Activated naive CD4-positive, alpha-beta T cell treated with anti-CD3 and anti-CD28 coated beads, Interleukin-2, amount 10 ng/mL, durations not matched to agents 7 days and 5 days (primary cell): ENCODE results near the gene GLUD1.
"Not testable (repeated sequence)": the region's sequence is repeated elsewhere in the genome, so short reads cannot be mapped to it uniquely, and the experiment has no call there.

ENCODE experiments used
- CTCF ChIA-PET: fragments of 350-600 bp; sonication (Branson Sonifier 250); formaldehyde crosslinking; loops from one replicate; lab custom pipeline; 2021; ENCODE audit warnings: antibody characterized with exemption; lab: Charles Lee
- DNase-seq: peaks from one replicate; pipeline ENCODE4 v3.0.0-alpha.2; 2020
- H3K27ac Mint-ChIP-seq: one replicate; pipeline ENCODE4 v1.8.0; 2021; ENCODE audit warnings: mild to moderate bottlenecking, moderate library complexity, mixed read lengths
- H3K27me3 Mint-ChIP-seq: one replicate; pipeline ENCODE4 v1.8.0; 2021; ENCODE audit warnings: mild to moderate bottlenecking, mixed read lengths
- H3K36me3 Mint-ChIP-seq: one replicate; pipeline ENCODE4 v1.8.0; 2021; ENCODE audit warnings: mixed read lengths
- H3K4me1 Mint-ChIP-seq: one replicate; pipeline ENCODE4 v1.8.0; 2021; ENCODE audit warnings: mixed read lengths
- H3K4me3 Mint-ChIP-seq: one replicate; pipeline ENCODE4 v1.8.0; 2021; ENCODE audit warnings: mild to moderate bottlenecking, moderate library complexity, mixed read lengths
- H3K9me3 Mint-ChIP-seq: one replicate; pipeline ENCODE4 v1.8.0; 2021; ENCODE audit warnings: mixed read lengths

GLUD1 gene

DNA sequence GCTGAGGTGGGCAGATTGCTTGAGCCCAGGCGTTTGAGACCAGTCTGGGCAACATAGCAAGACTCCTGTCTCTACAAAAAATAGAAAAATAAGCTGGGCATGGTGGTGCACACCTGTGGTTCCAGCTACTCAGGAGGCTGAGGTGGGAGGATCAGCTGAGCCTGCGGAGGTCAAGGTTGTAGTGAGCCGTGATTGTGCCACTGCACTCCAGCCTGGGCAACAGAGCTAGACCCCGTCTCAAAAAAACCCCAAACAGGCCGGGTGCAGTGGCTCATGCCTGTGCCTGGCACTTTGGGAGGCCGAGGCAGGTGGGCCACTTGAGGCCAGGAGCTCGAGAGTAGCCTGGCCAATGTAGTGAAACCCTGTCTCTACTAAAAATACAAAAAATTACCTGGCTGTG is 51.1 kb downstream of the GLUD1 start:
- Mint-ChIP-seq H3K36me3 (peaks cover 17% of the 10 kb centered on the region), H3K27ac (peak overlapping the region; percentile 17)
- H3K4me3 Mint-ChIP-seq, H3K27me3 Mint-ChIP-seq, H3K9me3 Mint-ChIP-seq, H3K4me1 Mint-ChIP-seq, CTCF ChIA-PET, DNase-seq: not testable (repeated sequence)

DNA sequence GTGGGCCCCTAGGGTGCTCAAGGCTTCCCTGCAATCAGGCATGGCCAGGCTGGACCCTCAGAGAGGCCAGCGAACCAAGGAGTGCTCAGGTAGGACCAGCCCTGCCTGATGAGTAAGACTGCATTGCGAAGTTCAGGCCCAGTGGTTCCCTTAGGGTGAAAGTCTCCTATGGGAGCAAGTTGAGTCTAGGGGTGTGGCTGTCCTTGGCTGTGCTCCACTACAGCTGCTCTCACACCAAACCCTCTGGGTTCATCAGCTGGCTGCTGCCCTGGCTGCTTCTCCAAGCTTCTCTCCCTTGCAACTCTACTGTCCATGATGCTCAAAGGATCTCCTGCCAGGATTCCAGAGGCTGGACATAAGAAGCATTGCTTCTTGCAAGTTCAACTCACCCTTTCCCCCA is 55.9 kb downstream of the GLUD1 start:
- Mint-ChIP-seq H3K27ac (no peak overlapping the region), H3K4me3 (no peak overlapping the region), H3K27me3 (peaks cover 6% of the 10 kb centered on the region), H3K4me1 (no peaks in the 10 kb centered on the region), H3K36me3 (no peaks in the 10 kb centered on the region), H3K9me3 (no peaks in the 10 kb centered on the region)
- CTCF ChIA-PET: no interaction called here
- DNase-seq: no peak

DNA sequence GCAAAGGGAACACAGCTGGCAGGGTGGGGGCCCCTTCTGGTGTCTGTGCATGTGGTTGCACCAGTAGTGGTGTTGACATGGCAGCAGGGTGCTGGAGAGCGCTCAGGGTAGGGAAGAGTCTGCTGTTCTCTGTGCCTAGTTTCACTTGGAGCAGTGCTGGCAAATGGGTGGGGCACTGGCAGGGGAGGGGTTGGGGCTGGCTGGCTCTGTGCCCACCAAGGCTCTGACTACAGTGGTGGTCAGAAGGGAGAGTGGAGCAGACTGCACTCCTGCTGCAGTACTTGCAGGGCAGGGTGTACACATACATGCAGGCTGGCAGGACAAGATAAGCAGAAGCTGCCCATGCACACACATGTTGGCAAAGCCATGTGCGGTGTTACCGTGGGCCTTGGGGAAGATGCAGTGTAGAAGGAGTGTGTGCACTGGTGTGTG is 56.3 kb downstream of the GLUD1 start:
- Mint-ChIP-seq H3K9me3 (no peaks in the 10 kb centered on the region), H3K4me3 (no peak overlapping the region), H3K4me1 (no peaks in the 10 kb centered on the region), H3K27ac (no peak overlapping the region), H3K36me3 (no peaks in the 10 kb centered on the region), H3K27me3 (peaks cover 6% of the 10 kb centered on the region)
- CTCF ChIA-PET: no interaction called here
- no peak for DNase-seq

DNA sequence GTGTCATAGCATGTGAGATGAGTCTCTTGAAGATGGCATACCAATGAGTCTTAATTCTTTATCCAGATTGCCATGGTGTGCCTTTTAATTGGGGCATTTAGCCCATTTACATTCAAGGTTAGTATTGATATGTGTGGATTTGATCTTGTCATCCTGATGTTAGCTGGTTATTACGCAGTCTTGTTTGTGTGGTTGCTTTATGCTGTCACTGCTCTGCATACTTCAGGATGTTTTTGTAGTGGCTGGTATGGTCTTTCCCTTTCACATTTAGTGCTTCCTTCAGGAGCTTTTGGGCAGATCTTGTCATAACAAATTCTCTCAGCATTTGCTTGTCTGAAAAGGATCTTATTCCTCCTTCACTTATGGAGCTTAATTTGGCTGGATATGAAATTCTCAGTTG is 58.0 kb downstream of the GLUD1 start:
- no peak for DNase-seq
- Mint-ChIP-seq H3K27ac (no peak overlapping the region), H3K36me3 (no peaks in the 10 kb centered on the region), H3K4me1 (no peaks in the 10 kb centered on the region), H3K9me3 (no peaks in the 10 kb centered on the region), H3K27me3 (peaks cover 7% of the 10 kb centered on the region), H3K4me3 (no peak overlapping the region)
- CTCF ChIA-PET: interaction anchor here (0.7 kb wide), 1 partner anchor 18 kb away, joined by 3 read pairs; no protein-coding TSS in a partner anchor

DNA sequence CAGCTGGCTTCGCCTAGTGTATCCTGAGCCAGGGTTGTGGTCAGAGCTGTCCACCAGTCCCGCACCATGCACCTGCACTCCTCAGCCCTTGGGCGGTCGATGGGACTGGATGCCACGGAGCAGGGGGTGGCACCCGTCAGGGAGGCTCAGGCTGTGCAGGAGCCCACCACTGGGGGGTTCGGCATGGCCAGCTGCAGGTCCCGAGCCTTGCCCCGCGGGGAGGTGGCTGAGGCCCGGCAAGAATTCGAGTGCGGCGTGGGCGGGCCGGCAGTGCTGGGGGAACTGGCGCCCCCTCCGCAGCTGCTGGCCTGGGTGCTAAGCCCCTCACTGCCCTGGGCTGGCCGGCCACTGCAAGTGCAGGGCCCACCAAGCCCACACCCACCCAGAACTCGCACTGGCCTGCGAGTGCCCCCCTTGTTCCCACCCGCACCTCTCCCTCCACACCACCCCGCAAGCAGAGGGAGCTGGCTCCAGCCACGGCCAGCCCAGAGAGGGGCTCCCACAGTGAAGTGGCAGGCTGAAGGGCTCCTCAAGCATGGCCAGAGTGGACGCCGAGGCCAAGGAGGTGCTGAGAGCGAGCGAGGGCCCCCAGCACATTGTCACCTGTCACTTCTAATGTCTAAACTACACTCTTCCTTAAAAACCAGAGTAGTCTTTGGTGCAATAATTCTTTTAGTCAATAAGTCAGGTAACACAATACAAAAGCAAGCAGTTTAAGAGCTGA is 63.6 kb downstream of the GLUD1 start:
- H3K27me3 Mint-ChIP-seq: peaks cover 3% of the 10 kb centered on the region
- CTCF ChIA-PET: interaction anchor here (0.8 kb wide), 1 partner anchor 32 kb away, joined by 4 read pairs; no protein-coding TSS in a partner anchor
- H3K4me3 Mint-ChIP-seq: no peak overlapping the region
- no peak for DNase-seq
- no peaks in the 10 kb centered on the region for H3K36me3 Mint-ChIP-seq
- no peaks in the 10 kb centered on the region for H3K9me3 Mint-ChIP-seq
- H3K4me1 Mint-ChIP-seq: no peaks in the 10 kb centered on the region
- no peak overlapping the region for H3K27ac Mint-ChIP-seq

DNA sequence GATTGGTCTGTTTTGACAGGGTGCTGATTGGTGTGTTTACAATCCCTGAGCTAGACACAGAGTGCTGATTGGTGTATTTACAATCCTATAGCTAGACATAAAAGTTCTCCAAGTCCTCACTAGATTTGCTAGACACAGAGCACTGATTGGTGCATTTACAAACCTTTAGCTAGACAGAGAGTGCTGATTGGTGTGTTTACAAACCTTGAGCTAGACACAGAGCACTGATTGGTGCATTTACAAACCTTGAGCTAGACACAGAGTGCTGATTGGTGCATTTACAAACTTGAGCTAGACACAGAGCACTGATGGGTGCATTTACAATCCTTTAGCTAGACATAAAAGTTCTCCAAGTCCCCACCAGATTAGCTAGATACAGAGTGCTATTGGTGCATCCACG is 64.2 kb downstream of the GLUD1 start:
- DNase-seq, H3K27ac Mint-ChIP-seq, H3K4me3 Mint-ChIP-seq, H3K4me1 Mint-ChIP-seq, H3K27me3 Mint-ChIP-seq, H3K36me3 Mint-ChIP-seq, H3K9me3 Mint-ChIP-seq: not testable (repeated sequence)
- CTCF ChIA-PET: interaction anchor here (0.8 kb wide), 1 partner anchor 31 kb away, joined by 4 read pairs; no protein-coding TSS in a partner anchor

DNA sequence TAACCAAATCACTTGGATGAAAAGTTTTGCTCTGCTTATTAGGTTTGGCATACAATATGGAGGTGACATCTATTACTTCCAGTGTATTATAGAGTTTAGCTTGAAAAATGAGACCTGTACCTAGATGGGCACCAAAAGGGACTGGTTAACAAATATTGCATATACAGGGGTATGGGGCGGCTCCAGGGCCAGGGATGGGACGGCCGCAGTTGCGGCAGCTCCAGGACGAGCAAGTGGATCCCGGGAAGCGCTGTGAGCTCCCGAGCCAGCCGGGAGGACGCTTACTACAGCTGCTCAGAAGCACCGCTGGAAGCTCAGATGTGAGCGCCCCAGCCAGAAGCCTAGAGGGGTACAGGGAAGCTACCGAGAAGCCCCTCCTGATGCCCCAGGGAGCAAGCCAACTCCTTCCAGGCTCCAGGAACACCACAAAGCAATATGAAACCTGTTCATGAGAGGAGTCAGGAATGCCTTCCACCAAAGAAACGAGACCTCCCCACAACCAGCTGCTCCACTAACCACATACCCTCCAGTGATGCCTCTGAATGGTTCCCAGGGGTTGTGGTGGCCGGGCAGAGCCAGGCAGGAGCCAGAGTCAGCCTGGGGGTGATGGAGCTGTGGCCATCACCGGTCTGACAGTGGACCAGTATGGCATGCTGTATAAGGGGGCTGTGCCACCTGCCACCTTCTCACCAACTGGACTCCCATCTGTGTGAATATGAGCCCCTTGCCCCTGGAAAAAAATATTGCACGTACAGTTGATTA is 67.7 kb downstream of the GLUD1 start:
- H3K9me3 Mint-ChIP-seq, H3K4me3 Mint-ChIP-seq, CTCF ChIA-PET, H3K36me3 Mint-ChIP-seq, H3K27ac Mint-ChIP-seq, H3K27me3 Mint-ChIP-seq, H3K4me1 Mint-ChIP-seq, DNase-seq: not testable (repeated sequence)

DNA sequence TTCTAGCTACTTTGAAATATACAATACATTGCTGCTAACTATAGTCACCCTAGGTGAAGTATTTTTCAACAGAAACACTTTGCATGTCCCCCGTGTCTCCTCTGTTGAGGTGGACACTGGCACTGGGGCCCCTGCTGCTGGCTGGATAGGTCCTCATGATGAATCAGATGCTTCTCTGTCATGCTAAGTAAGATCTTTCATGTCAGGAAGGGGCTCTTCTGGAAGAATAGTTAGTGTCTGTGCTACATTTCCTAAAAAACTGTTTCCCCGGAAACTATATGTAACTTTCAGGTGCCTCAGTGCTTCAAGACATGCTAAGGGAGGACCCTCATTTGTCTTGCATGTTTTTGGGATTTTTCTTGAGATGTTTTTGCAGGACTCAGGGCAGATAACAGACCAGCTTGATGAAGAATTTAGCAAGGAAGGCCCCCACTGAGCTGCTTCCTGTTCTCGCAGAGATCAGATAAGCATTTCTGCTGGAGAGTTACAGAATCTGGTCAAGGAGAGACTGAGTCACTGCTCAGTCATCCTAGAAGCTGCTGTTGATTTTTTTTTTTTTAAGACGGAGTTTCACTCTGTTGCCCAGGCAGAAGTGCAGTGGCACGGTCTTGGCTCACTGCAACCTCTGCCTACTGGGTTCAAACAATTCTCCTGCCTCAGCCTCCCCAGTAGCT is 69.2 kb downstream of the GLUD1 start:
- not testable (repeated sequence) for H3K27me3 Mint-ChIP-seq, DNase-seq, H3K36me3 Mint-ChIP-seq

DNA sequence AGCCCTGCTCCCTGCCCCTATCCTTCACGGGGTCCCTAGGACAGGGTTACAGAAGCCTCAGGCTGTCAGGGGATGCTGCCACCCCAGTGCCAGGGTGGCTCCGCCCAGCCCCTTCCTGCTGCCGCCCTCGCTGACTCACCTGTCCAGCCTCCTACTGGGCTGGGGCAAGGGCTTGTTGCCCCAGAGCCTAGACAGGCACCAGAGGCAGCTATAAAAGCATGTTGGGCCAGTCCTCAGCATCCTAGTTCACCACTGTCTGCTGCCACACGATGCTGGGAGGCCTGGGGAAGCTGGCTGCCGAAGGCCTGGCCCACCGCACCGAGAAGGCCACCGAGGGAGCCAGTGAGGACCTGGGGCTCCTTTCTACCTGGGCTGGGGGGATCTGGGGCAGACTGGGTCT is 74.6 kb downstream of the GLUD1 start, which contains the start of gene FAM25A:
TSS of gene FAM25A (plus strand) at position 239 of the 400 bp plus-strand sequence. CDS start at position 270, 31 bp downstream.
- H3K4me1 Mint-ChIP-seq, H3K27ac Mint-ChIP-seq, H3K36me3 Mint-ChIP-seq, H3K27me3 Mint-ChIP-seq, H3K9me3 Mint-ChIP-seq, DNase-seq, CTCF ChIA-PET, H3K4me3 Mint-ChIP-seq: not testable (repeated sequence)

More for the DNA sequence above, 69.2 kb downstream of the GLUD1 start:
- H3K4me3 Mint-ChIP-seq, CTCF ChIA-PET, H3K4me1 Mint-ChIP-seq, H3K9me3 Mint-ChIP-seq: not testable (repeated sequence)
- peak overlapping the region; percentile 40 for H3K27ac Mint-ChIP-seq

DNA sequence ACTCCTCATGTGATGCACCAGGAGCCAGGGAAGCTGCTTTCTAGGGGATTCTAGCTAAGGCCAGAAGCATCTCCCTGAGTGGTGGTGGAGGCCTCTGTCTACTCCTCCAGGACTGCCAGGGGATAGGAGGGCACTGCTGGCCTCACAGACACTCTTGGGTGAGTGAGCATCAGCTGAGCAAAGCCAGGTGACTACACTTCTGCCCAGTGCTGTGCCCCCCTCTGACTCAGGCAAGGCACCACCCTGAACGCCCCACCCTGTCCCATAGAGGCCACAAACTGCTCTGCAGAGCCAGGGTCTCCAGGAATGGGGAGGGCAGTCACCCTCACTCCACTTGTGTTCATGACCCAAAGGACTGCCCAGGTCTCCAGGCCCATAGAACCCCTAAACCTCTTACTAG is 75.1 kb downstream of the GLUD1 start:
- H3K27me3 Mint-ChIP-seq, H3K36me3 Mint-ChIP-seq, H3K27ac Mint-ChIP-seq, CTCF ChIA-PET, H3K4me3 Mint-ChIP-seq, H3K4me1 Mint-ChIP-seq, DNase-seq, H3K9me3 Mint-ChIP-seq: not testable (repeated sequence)

DNA sequence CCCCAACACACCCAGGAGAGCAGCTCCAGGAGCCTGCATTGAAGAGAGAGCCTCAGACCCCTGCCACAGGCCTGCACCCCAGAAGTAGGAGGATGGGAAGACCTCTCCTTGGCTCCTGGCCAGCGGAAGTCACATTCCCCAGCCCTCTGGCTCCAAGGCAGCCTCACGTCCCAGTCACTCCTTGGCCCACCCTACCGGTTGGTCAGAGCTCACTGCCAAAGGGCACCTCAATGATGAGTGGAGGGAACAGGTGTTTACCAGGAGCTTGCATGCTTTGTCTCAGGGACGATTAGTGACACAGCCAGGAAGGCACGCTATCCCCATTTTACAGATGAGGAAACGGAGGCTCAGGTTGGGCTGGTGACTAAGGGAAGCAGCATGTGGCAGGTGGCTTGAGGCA is 75.6 kb downstream of the GLUD1 start:
- H3K36me3 Mint-ChIP-seq, H3K9me3 Mint-ChIP-seq, H3K4me3 Mint-ChIP-seq, H3K27ac Mint-ChIP-seq, H3K4me1 Mint-ChIP-seq, CTCF ChIA-PET, DNase-seq, H3K27me3 Mint-ChIP-seq: not testable (repeated sequence)

DNA sequence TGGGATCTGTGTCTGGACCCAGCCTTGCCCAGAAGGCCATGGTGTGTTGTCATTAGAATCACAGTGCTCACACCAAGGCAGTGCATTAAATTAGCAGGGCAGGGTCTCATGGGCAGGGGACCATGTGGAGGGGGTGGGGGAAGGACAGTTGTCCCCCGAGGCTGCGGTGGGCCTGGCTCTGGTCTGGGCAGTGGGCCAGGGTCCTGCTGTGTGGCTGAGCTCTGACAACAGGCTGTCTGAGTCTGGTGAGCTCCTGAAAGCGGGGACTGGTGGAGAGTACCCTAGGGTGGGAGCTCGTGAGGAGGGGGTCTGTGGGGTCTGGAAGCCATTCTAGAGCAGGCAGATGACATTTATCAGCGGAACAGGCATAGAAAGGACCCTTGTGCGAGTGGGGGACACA is 76.5 kb downstream of the GLUD1 start:
- H3K27ac Mint-ChIP-seq, CTCF ChIA-PET, H3K4me3 Mint-ChIP-seq, H3K9me3 Mint-ChIP-seq, H3K4me1 Mint-ChIP-seq, H3K36me3 Mint-ChIP-seq, DNase-seq, H3K27me3 Mint-ChIP-seq: not testable (repeated sequence)

DNA sequence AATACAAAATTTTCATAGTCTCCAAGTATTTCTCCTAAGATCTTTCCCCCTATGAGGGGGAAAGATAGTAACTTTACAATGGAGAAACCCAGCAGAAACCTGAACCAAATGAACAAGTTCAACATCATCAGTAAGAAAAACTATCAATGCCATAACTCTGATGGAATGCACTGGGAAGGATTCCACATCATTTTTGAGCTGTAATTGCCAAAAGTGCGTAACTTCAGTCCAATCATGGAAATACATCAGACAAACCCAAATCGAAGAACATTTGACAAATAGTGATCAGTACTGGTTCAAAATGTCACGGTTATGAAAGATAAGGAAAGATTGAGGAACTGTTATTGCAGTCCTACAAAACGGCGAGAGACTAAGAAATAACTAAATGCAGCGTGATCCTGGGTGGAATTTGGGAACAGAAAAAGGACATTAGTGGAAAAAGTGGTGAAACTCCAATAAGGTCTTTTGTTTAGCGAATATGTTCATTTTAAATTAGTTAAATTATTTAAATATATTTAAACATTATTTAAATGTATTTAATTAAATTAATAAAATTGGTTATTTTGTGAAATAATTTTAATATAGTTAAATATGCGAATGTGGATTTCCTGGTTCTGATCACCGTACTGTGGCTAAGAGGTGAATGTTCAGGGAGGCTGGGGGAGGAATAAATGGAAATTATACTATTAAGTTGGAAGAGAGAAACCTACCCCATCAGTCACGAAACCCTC is 79.5 kb downstream of the GLUD1 start:
- H3K9me3 Mint-ChIP-seq, H3K36me3 Mint-ChIP-seq, H3K27me3 Mint-ChIP-seq, H3K4me3 Mint-ChIP-seq, CTCF ChIA-PET, H3K27ac Mint-ChIP-seq, DNase-seq, H3K4me1 Mint-ChIP-seq: not testable (repeated sequence)

DNA sequence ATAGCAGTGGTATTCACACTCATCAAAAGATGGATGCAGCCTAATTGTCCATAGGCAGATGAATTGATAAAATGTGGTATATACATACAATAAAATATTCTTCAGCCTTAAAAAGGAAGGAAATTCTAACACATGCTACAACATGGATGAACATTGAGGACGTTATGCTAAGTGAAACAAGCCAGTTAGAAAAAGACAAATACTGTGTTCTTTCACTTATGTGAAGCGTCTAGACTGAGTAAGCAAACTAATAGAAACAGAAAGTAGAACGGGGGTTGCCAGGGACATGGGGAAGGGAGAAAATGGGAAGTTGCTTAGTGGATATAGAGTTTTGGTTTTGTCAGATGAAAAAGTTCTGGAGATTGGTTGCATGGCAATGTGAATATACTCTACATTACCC is 81.1 kb downstream of the GLUD1 start:
- CTCF ChIA-PET, H3K9me3 Mint-ChIP-seq, H3K27me3 Mint-ChIP-seq, H3K36me3 Mint-ChIP-seq, H3K27ac Mint-ChIP-seq, DNase-seq, H3K4me3 Mint-ChIP-seq, H3K4me1 Mint-ChIP-seq: not testable (repeated sequence)
